Subcutaneous adipose tissue (tissue), 4 donors: ENCODE measurements around the gene MARCHF3. TPM values are rescaled to one million over a fixed set of nuclear protein-coding genes. Genes with fewer than 3 reads are reported as not detected.

Experiments
- CTCF ChIP-seq: fragments of 450-650 bp; IDR thresholded peaks from one replicate; pipeline ENCODE4 v1.5.1; 2016; ENCODE audit warnings: low read depth, mild to moderate bottlenecking, control low read depth, antibody characterized with exemption, moderate library complexity
- total RNA-seq, 4 donors: library from RNA; depleted of rRNA; stranded (reverse); fragments of >200 nt; gene quantifications; one replicate each; pipeline ENCODE4 v1.1.0, GENCODE V29; 2016

Gene MARCHF3
- total RNA-seq, 4 donors from 2014 or later = 5.8 to 30.7 (median 14.6) TPM

DNA sequence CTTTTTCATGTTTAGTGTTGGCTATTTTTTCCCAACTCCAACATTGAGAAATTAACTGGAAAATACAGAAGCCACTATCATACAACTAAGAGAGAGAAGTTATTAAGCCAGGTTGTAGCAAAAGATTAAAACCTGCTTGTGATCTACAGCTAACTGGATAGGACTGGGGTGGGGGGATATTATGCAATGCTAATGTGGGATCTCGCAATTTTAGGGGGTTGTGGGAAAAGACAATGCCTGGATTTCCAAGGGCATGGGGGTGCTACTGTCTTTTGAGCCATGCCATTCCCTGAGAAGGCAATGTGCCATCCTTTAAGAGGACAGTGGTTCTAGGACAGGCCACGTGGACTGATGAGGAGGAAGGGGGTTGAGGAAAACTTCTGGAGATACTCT is 46.5 kb downstream of the MARCHF3 start:
- no peak for TF ChIP-seq CTCF

DNA sequence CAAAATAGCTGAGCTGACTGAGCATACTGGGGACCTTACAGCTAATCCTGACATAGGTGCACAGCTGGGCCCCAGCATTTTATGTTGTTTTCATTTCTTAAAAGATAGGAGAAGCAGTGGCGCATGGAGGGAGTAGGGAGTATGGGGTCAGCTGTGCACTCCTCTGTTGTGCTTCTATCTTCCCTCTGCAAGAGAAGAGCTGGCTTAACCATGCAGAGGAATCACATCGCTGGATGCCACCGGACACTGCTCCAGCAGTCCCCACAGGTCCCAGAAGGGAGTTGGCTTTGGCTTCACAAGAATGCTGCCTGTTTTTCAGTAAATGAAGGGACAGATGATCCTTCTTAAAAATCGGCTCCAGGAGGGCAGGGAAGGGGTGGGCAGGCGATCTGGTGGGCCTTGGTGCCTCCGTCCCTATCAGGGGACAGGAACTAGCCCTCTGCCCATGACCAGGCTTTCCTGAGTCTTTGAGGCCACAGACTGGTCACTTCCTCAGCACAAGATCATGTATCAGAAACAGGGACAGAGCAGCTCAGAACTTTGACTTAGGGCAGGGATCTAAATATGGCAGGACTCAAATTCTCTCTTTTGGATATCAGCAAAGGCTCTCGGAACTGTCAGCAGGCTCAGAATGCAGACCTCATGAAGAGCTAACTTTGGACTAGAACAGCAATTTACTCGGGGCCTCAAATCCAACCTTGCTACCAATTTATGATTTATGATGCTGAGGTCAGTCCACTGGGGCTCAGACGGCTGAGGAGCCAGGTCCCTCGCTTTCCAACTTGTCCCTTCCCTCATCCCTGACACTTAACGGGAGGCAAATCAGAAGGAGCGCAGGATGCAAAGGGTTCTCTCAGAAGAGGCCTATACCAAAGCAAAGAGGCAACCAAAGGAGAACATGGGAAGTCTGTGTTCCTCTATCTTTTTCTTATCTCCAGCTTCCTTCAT is 47.2 kb downstream of the MARCHF3 start:
- TF ChIP-seq CTCF = no peak

- TF ChIP-seq CTCF = no peak
These were observed 48.2 kb downstream of the MARCHF3 start for GRCh38 chr5:126982202-126982601.

GRCh38 chr5:126981701-126982100 is 48.7 kb downstream of the MARCHF3 start:
- TF ChIP-seq CTCF = no peak

GRCh38 chr5:126981222-126981621 is 49.1 kb downstream of the MARCHF3 start:
- no peak for TF ChIP-seq CTCF

DNA sequence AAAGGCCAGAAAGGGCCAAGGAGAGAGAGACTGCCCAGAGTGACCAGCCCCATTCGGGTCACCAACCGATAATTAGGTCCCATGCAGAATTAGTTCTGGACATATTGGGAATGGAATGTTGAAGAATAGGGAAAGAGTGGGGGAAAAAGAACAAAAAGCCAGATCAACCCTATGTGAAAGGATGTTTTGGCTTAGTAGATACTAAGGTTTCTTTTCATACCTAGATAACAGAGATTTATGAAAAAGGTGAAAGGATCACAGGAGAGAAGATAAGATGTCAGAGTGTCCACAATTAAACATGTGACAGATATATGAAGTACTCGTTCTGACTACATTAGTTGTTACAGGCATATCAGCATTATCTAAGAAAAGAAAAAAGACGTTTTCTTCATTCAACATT is 52.1 kb downstream of the MARCHF3 start:
- TF ChIP-seq CTCF = no peak

DNA sequence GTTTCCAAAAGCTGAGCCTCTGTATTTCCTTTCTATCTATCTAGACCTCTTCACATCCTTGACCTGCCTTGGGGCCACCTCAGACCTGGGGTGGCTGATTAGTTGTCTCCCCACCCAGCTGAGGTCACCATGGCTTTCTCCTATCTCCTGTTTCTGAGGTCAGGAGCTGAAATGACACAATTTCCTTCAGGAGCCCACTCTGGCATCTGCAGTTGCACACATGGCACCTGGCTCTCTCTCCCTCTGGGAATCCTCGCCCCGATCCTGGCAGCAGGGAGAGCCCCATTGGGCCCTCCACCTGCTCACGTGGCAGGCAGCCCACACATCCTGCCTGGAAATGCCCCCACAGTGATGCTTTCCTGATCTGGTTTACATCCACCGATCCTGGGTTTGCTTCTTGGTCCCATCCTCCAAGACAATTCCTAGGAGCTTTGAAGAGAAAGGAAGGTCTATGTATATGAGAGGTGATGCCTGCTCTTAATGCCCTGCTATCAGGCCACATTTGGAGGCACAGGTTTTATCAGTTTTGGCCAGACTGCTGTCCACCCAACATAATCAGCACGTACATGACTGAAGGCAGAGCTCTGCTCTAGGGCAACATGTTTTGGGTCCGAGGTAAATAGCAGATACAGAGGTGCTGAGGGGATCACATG is 53.7 kb downstream of the MARCHF3 start:
- TF ChIP-seq CTCF = no peak
